ENCODE data around the gene FDX1. TPM values are rescaled to one million over a fixed set of nuclear protein-coding genes. Genes with fewer than 3 reads are reported as not detected.

Gene FDX1
- polyA plus RNA-seq, 1 donor = 8.6 TPM

GRCh38 chr11:110431051-110431672 is 1.4 kb downstream of the FDX1 start:
- no peak for DNase-seq (ENCODE audit: low read depth)

- DNase-seq (ENCODE audit: low read depth) = no peak
Measured at GRCh38 chr11:110431674-110432073, 1.9 kb downstream of the FDX1 start.

GRCh38 chr11:110432713-110433392 is 3.1 kb downstream of the FDX1 start:
- DNase-seq (ENCODE audit: low read depth) = no peak

- DNase-seq (ENCODE audit: low read depth) = no peak
Measured at GRCh38 chr11:110433393-110434333, 3.9 kb downstream of the FDX1 start.

GRCh38 chr11:110434952-110435779 is 5.4 kb downstream of the FDX1 start:
- no peak for DNase-seq (ENCODE audit: low read depth)

GRCh38 chr11:110435780-110436717 is 6.3 kb downstream of the FDX1 start:
- no peak for DNase-seq (ENCODE audit: low read depth)

GRCh38 chr11:110438017-110438416 is 8.3 kb downstream of the FDX1 start:
- no peak for DNase-seq (ENCODE audit: low read depth)

- no peak for DNase-seq (ENCODE audit: low read depth)
Measured at GRCh38 chr11:110445437-110445836, 15.7 kb downstream of the FDX1 start.

- DNase-seq (ENCODE audit: low read depth) = no peak
Measured at GRCh38 chr11:110446061-110446460, 16.3 kb downstream of the FDX1 start.

GRCh38 chr11:110446594-110446993 is 16.8 kb downstream of the FDX1 start:
- DNase-seq (ENCODE audit: low read depth) = no peak

- DNase-seq (ENCODE audit: low read depth) = no peak
Measured at GRCh38 chr11:110447343-110447742, 17.6 kb downstream of the FDX1 start.

- no peak for DNase-seq (ENCODE audit: low read depth)
Measured at GRCh38 chr11:110447897-110448745, 18.4 kb downstream of the FDX1 start.

- DNase-seq (ENCODE audit: low read depth) = no peak
Measured at GRCh38 chr11:110450246-110450645, 20.5 kb downstream of the FDX1 start.

- no peak for DNase-seq (ENCODE audit: low read depth)
Measured at GRCh38 chr11:110452720-110453119, 23.0 kb downstream of the FDX1 start.

- DNase-seq (ENCODE audit: low read depth) = no peak
Measured at GRCh38 chr11:110453684-110454354, 24.1 kb downstream of the FDX1 start.

- no peak for DNase-seq (ENCODE audit: low read depth)
Measured at GRCh38 chr11:110454609-110455008, 24.9 kb downstream of the FDX1 start.

- no peak for DNase-seq (ENCODE audit: low read depth)
Measured at GRCh38 chr11:110455718-110456117, 26.0 kb downstream of the FDX1 start.

- no peak for DNase-seq (ENCODE audit: low read depth)
Measured at GRCh38 chr11:110463153-110463552, 33.4 kb downstream of the FDX1 start.

- no peak for DNase-seq (ENCODE audit: low read depth)
Measured at GRCh38 chr11:110465231-110465630, 35.5 kb downstream of the FDX1 start.
